Loucy (cell line): ENCODE results near the gene TMEM115.

Experiments
- H2AFZ ChIP-seq: fragments of 200-600 bp; sonication (generic); 2 replicates; pipeline ENCODE4 v1.6.0; 2016; ENCODE audit warnings: antibody characterized with exemption, mild to moderate bottlenecking, low read length, moderate library complexity
- H3F3A ChIP-seq: fragments of 200-600 bp; 2 replicates; pipeline ENCODE4 v1.6.0; 2016; ENCODE audit warnings: antibody characterized with exemption, low read depth, mild to moderate bottlenecking
- H3K27me3 ChIP-seq: fragments of 200-600 bp; sonication (generic); 2 replicates; pipeline ENCODE4 v1.6.1; 2014; ENCODE audit warnings: low read length, mild to moderate bottlenecking; ENCODE audit not compliant: insufficient read depth, poor library complexity, severe bottlenecking
- H3K36me3 ChIP-seq: fragments of 200-600 bp; sonication (generic); 2 replicates; pipeline ENCODE4 v1.6.1; 2016; ENCODE audit warnings: low read length; ENCODE audit not compliant: insufficient read depth
- H3K4me1 ChIP-seq: fragments of 200-600 bp; sonication (generic); 2 replicates; pipeline ENCODE4 v1.5.1; 2014; ENCODE audit warnings: low read length, mild to moderate bottlenecking; ENCODE audit not compliant: insufficient read depth, poor library complexity, severe bottlenecking
- H3K4me2 ChIP-seq: fragments of 200-600 bp; sonication (generic); 2 replicates; pipeline ENCODE4 v1.6.0; 2014; ENCODE audit warnings: antibody characterized with exemption, low read length, low read depth, mild to moderate bottlenecking; ENCODE audit not compliant: poor library complexity, severe bottlenecking
- H3K4me3 ChIP-seq: fragments of 200-600 bp; sonication (generic); 2 replicates; pipeline ENCODE4 v1.5.1; 2014; ENCODE audit warnings: low read length, mild to moderate bottlenecking, mixed read lengths; ENCODE audit not compliant: poor library complexity, severe bottlenecking
- H3K79me2 ChIP-seq: fragments of 200-600 bp; sonication (generic); 2 replicates; pipeline ENCODE4 v1.6.1; 2014; ENCODE audit warnings: low read length; ENCODE audit not compliant: insufficient read depth
- H3K9ac ChIP-seq: fragments of 200-600 bp; sonication (generic); 2 replicates; pipeline ENCODE4 v1.6.0; 2014; ENCODE audit warnings: mild to moderate bottlenecking, low read depth, low read length, moderate library complexity; ENCODE audit not compliant: poor library complexity, severe bottlenecking
- H3K9me2 ChIP-seq: fragments of 200-600 bp; sonication (generic); replicated peaks from 2 replicates; pipeline ENCODE4 v1.6.1; 2016; ENCODE audit warnings: low read depth, low read length, mixed read lengths
- H3K9me3 ChIP-seq: fragments of 200-600 bp; sonication (generic); 2 replicates; pipeline ENCODE4 v1.6.1; 2014; ENCODE audit warnings: mild to moderate bottlenecking, antibody characterized with exemption, low read length, low read depth; ENCODE audit not compliant: insufficient read depth
- H4K20me1 ChIP-seq: fragments of 200-600 bp; sonication (generic); 2 replicates; pipeline ENCODE4 v1.6.0; 2014; ENCODE audit warnings: antibody characterized with exemption, low read length, mild to moderate bottlenecking; ENCODE audit not compliant: insufficient read depth, poor library complexity, severe bottlenecking
- EZH2phosphoT487 ChIP-seq: fragments of 200-600 bp; IDR thresholded peaks from 2 replicates; pipeline ENCODE4 v1.6.1; 2018; ENCODE audit warnings: antibody characterized with exemption, mild to moderate bottlenecking, moderate library complexity, borderline replicate concordance
- TF ChIP-seq, protein P1 (sequence below): fragments of 200-600 bp; sonication (generic); conservative IDR thresholded peaks from 2 replicates; pipeline ENCODE4 v1.5.1; 2014; ENCODE audit warnings: mild to moderate bottlenecking, antibody characterized with exemption, low read length

TMEM115 gene

GRCh38 chr3:50341996-50342650 is 17.2 kb downstream of the TMEM115 start:
- Histone ChIP-seq H3K9me2 (no peaks in the 10 kb centered on the region), H3K36me3 (no peaks in the 10 kb centered on the region), H3K79me2 (peaks cover 49% of the 10 kb centered on the region), H2AFZ (no peak overlapping the region), H3K9me3 (no peaks in the 10 kb centered on the region), H3K4me1 (peaks cover 38% of the 10 kb centered on the region), H3K4me2 (peak overlapping the region; percentile 91), H3K9ac (peak overlapping the region; percentile 98), H3F3A (peaks cover 9% of the 10 kb centered on the region; the same call in 1 of the 2 replicates), H3K4me3 (peak overlapping the region; percentile 97), H4K20me1 (no peaks in the 10 kb centered on the region), H3K27me3 (no peaks in the 10 kb centered on the region)
- no peak for TF ChIP-seq EZH2phosphoT487
- TF ChIP-seq, protein P1, sequence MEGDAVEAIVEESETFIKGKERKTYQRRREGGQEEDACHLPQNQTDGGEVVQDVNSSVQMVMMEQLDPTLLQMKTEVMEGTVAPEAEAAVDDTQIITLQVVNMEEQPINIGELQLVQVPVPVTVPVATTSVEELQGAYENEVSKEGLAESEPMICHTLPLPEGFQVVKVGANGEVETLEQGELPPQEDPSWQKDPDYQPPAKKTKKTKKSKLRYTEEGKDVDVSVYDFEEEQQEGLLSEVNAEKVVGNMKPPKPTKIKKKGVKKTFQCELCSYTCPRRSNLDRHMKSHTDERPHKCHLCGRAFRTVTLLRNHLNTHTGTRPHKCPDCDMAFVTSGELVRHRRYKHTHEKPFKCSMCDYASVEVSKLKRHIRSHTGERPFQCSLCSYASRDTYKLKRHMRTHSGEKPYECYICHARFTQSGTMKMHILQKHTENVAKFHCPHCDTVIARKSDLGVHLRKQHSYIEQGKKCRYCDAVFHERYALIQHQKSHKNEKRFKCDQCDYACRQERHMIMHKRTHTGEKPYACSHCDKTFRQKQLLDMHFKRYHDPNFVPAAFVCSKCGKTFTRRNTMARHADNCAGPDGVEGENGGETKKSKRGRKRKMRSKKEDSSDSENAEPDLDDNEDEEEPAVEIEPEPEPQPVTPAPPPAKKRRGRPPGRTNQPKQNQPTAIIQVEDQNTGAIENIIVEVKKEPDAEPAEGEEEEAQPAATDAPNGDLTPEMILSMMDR = no peak

DNA sequence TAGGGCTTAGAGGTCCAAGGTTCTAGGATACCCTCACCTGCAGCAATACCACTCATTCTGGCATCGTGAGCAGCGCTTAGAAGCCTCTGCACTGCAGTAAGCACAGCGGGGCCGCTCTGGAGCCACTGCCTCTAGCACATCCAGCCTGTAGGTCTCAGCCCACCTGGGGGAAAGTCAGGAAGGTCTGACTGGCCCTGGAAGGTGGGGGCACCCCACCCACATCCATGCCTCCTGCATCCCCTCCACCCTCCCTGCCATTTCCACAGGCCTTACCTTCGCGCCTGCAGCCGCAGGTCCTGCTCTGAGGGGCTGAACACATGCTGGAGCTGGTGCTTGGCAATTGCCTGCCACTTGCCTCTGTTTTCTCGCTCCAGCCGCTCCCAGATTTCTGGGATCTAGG is 17.8 kb downstream of the TMEM115 start:
- Histone ChIP-seq H3K27me3 (peaks cover 4% of the 10 kb centered on the region), H4K20me1 (peaks cover 5% of the 10 kb centered on the region), H3K9me2 (no peaks in the 10 kb centered on the region), H3K4me3 (peak overlapping the region; percentile 97), H3K36me3 (no peaks in the 10 kb centered on the region), H3K4me1 (peaks cover 38% of the 10 kb centered on the region), H3K9ac (peak overlapping the region; percentile 98), H2AFZ (no peak overlapping the region), H3F3A (peaks cover 8% of the 10 kb centered on the region; the same call in 1 of the 2 replicates), H3K79me2 (peaks cover 55% of the 10 kb centered on the region), H3K4me2 (peak overlapping the region; percentile 91), H3K9me3 (no peaks in the 10 kb centered on the region)
- TF ChIP-seq, protein P1 = no peak
- TF ChIP-seq EZH2phosphoT487 = no peak

DNA sequence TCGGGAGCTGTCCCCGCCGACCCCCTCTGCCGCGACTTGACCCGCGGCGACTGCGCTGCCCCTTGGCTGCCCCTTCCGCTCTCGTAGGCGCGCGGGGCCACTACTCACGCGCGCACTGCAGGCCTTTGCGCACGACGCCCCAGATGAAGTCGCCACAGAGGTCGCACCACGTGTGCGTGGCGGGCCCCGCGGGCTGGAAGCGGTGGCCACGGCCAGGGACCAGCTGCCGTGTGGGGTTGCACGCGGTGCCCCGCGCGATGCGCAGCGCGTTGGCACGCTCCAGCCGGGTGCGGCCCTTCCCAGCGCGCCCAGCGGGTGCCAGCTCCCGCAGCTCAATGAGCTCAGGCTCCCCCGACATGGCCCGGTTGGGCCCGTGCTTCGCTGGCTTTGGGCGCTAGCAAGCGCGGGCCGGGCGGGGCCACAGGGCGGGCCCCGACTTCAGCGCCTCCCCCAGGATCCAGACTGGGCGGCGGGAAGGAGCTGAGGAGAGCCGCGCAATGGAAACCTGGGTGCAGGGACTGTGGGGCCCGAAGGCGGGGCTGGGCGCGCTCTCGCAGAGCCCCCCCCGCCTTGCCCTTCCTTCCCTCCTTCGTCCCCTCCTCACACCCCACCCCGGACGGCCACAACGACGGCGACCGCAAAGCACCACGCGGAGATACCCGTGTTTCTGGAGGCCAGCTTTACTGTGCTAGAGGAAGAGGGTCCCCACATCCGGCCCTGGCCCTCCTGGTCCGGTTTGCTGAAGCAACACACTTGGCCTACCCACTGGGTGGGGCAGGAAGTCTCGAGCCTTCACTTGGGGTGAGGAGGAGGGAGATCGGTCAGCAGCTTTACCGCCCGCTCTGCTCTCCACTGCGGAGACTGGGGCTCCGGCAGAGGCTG is 18.6 kb downstream of the TMEM115 start, which contains the start of gene RASSF1:
TSS of gene RASSF1 (minus strand) at position 389 of the 882 bp plus-strand sequence. CDS start at position 358, 31 bp downstream.
- peaks cover 64% of the 10 kb centered on the region for H3K79me2 ChIP-seq
- H3K9me3 ChIP-seq = no peaks in the 10 kb centered on the region
- peak within 1 kb of the TSS; percentile 91 for H3K4me2 ChIP-seq
- peaks cover 14% of the 10 kb centered on the region for H4K20me1 ChIP-seq
- H3K36me3 ChIP-seq = no peaks in the 10 kb centered on the region
- peaks cover 47% of the 10 kb centered on the region for H3K4me1 ChIP-seq
- H3K9ac ChIP-seq = peak within 1 kb of the TSS; percentile 98
- 0 out of 2 replicates have a peak, but pooled peaks cover 7% of the 10 kb centered on the region for H3F3A ChIP-seq
- peaks cover 4% of the 10 kb centered on the region for H3K27me3 ChIP-seq
- no peak within 1 kb of the TSS; the same call in 1 of the 2 replicates for H2AFZ ChIP-seq
- H3K4me3 ChIP-seq = peak within 1 kb of the TSS; percentile 97
- TF ChIP-seq EZH2phosphoT487 = no peak
- TF ChIP-seq, protein P1 = no peak
- H3K9me2 ChIP-seq = no peaks in the 10 kb centered on the region
